ENCODE data around the gene SOCS3.

SOCS3 gene

GRCh38 chr17:78355701-78356100 lies 4.2 kb downstream of the SOCS3 start:
- H3K4me1 ChIP-seq (ENCODE audit: control insufficient read depth in 5 of 5, insufficient read depth in 5 of 5, low read length in 5 of 5), result peaks cover 14 to 74% (median 50%) of the 10 kb centered on the region in 5 donors
- no peaks in the 10 kb centered on the region for H3K9me3 ChIP-seq (ENCODE audit: control insufficient read depth in 5 of 5, low read length in 5 of 5)
- H3K27ac ChIP-seq (ENCODE audit: low read depth, low read length), result no peak overlapping the region
- H3K9ac ChIP-seq (ENCODE audit: low read length in 5 of 5), result no peak overlapping the region
- H3K4me3 ChIP-seq (ENCODE audit: low read depth in 1 of 5, low read length in 5 of 5), result peak overlapping the region in 3 of 5 donors; percentile 29 to 98 (median 38)
- peaks cover 0 to 32% (median 18%) of the 10 kb centered on the region in 5 donors for H3K36me3 ChIP-seq (ENCODE audit: control insufficient read depth in 5 of 5, insufficient read depth in 5 of 5, low read length in 5 of 5)
- no peaks in the 10 kb centered on the region for H3K27me3 ChIP-seq (ENCODE audit: control insufficient read depth in 5 of 5, insufficient read depth in 4 of 5, low read length in 5 of 5)

- no peak overlapping the region for H3K9ac ChIP-seq (ENCODE audit: low read length in 5 of 5)
- H3K36me3 ChIP-seq (ENCODE audit: control insufficient read depth in 5 of 5, insufficient read depth in 5 of 5, low read length in 5 of 5), result peaks cover 0 to 32% (median 18%) of the 10 kb centered on the region in 5 donors
- H3K4me1 ChIP-seq (ENCODE audit: control insufficient read depth in 5 of 5, insufficient read depth in 5 of 5, low read length in 5 of 5), result peaks cover 14 to 76% (median 51%) of the 10 kb centered on the region in 5 donors
- H3K27me3 ChIP-seq (ENCODE audit: control insufficient read depth in 5 of 5, insufficient read depth in 4 of 5, low read length in 5 of 5), result no peaks in the 10 kb centered on the region
- H3K9me3 ChIP-seq (ENCODE audit: control insufficient read depth in 5 of 5, low read length in 5 of 5), result no peaks in the 10 kb centered on the region
- H3K27ac ChIP-seq (ENCODE audit: low read depth, low read length), result no peak overlapping the region
- H3K4me3 ChIP-seq (ENCODE audit: low read depth in 1 of 5, low read length in 5 of 5), result peak overlapping the region in 3 of 5 donors; percentile 7 to 38 (median 15)
Observed at GRCh38 chr17:78355045-78355641, 4.7 kb downstream of the SOCS3 start.

- Histone ChIP-seq H3K27ac (ENCODE audit: low read depth, low read length) (peak overlapping the region; percentile 80), H3K4me1 (ENCODE audit: control insufficient read depth in 5 of 5, insufficient read depth in 5 of 5, low read length in 5 of 5) (peaks cover 17 to 82% (median 57%) of the 10 kb centered on the region in 5 donors), H3K4me3 (ENCODE audit: low read depth in 1 of 5, low read length in 5 of 5) (peak overlapping the region in 4 of 5 donors; percentile 6 to 57 (median 49)), H3K27me3 (ENCODE audit: control insufficient read depth in 5 of 5, insufficient read depth in 4 of 5, low read length in 5 of 5) (no peaks in the 10 kb centered on the region), H3K36me3 (ENCODE audit: control insufficient read depth in 5 of 5, insufficient read depth in 5 of 5, low read length in 5 of 5) (peaks cover 0 to 26% (median 18%) of the 10 kb centered on the region in 5 donors), H3K9ac (ENCODE audit: low read length in 5 of 5) (peak overlapping the region in 2 of 5 donors; percentile 36 to 62), H3K9me3 (ENCODE audit: control insufficient read depth in 5 of 5, low read length in 5 of 5) (no peaks in the 10 kb centered on the region)
Observed at GRCh38 chr17:78353834-78354233, 6.0 kb downstream of the SOCS3 start.

- H3K36me3 ChIP-seq (ENCODE audit: control insufficient read depth in 5 of 5, insufficient read depth in 5 of 5, low read length in 5 of 5), result peaks cover 0 to 7% (median 0%) of the 10 kb centered on the region in 5 donors
- peak overlapping the region; percentile 4 to 83 (median 48) for H3K9ac ChIP-seq (ENCODE audit: low read length in 5 of 5)
- peak overlapping the region in 2 of 5 donors; percentile 23 to 50 for H3K4me3 ChIP-seq (ENCODE audit: low read depth in 1 of 5, low read length in 5 of 5)
- H3K9me3 ChIP-seq (ENCODE audit: control insufficient read depth in 5 of 5, low read length in 5 of 5), result no peaks in the 10 kb centered on the region
- H3K4me1 ChIP-seq (ENCODE audit: control insufficient read depth in 5 of 5, insufficient read depth in 5 of 5, low read length in 5 of 5), result peaks cover 17 to 63% (median 43%) of the 10 kb centered on the region in 5 donors
- no peaks in the 10 kb centered on the region for H3K27me3 ChIP-seq (ENCODE audit: control insufficient read depth in 5 of 5, insufficient read depth in 4 of 5, low read length in 5 of 5)
- H3K27ac ChIP-seq (ENCODE audit: low read depth, low read length), result peak overlapping the region; percentile 96
Observed at GRCh38 chr17:78351449-78352006, 8.3 kb downstream of the SOCS3 start.

GRCh38 chr17:78349891-78350642 lies 9.8 kb downstream of the SOCS3 start:
- H3K27ac ChIP-seq (ENCODE audit: low read depth, low read length), result peak overlapping the region; percentile 40
- no peaks in the 10 kb centered on the region for H3K27me3 ChIP-seq (ENCODE audit: control insufficient read depth in 5 of 5, insufficient read depth in 4 of 5, low read length in 5 of 5)
- H3K4me1 ChIP-seq (ENCODE audit: control insufficient read depth in 5 of 5, insufficient read depth in 5 of 5, low read length in 5 of 5), result peaks cover 18 to 64% (median 51%) of the 10 kb centered on the region in 5 donors
- no peaks in the 10 kb centered on the region for H3K36me3 ChIP-seq (ENCODE audit: control insufficient read depth in 5 of 5, insufficient read depth in 5 of 5, low read length in 5 of 5)
- peak overlapping the region in 1 of 5 donors; percentile 26 for H3K9ac ChIP-seq (ENCODE audit: low read length in 5 of 5)
- H3K4me3 ChIP-seq (ENCODE audit: low read depth in 1 of 5, low read length in 5 of 5), result no peak overlapping the region
- H3K9me3 ChIP-seq (ENCODE audit: control insufficient read depth in 5 of 5, low read length in 5 of 5), result no peaks in the 10 kb centered on the region

GRCh38 chr17:78348055-78348770 lies 11.7 kb downstream of the SOCS3 start:
- Histone ChIP-seq H3K9me3 (ENCODE audit: control insufficient read depth in 5 of 5, low read length in 5 of 5) (no peaks in the 10 kb centered on the region), H3K9ac (ENCODE audit: low read length in 5 of 5) (no peak overlapping the region), H3K27me3 (ENCODE audit: control insufficient read depth in 5 of 5, insufficient read depth in 4 of 5, low read length in 5 of 5) (no peaks in the 10 kb centered on the region), H3K36me3 (ENCODE audit: control insufficient read depth in 5 of 5, insufficient read depth in 5 of 5, low read length in 5 of 5) (no peaks in the 10 kb centered on the region), H3K4me1 (ENCODE audit: control insufficient read depth in 5 of 5, insufficient read depth in 5 of 5, low read length in 5 of 5) (peaks cover 28 to 63% (median 45%) of the 10 kb centered on the region in 5 donors), H3K27ac (ENCODE audit: low read depth, low read length) (no peak overlapping the region), H3K4me3 (ENCODE audit: low read depth in 1 of 5, low read length in 5 of 5) (no peak overlapping the region)

GRCh38 chr17:78347453-78347852 lies 12.4 kb downstream of the SOCS3 start:
- no peaks in the 10 kb centered on the region for H3K27me3 ChIP-seq (ENCODE audit: control insufficient read depth in 5 of 5, insufficient read depth in 4 of 5, low read length in 5 of 5)
- H3K9me3 ChIP-seq (ENCODE audit: control insufficient read depth in 5 of 5, low read length in 5 of 5), result no peaks in the 10 kb centered on the region
- no peak overlapping the region for H3K4me3 ChIP-seq (ENCODE audit: low read depth in 1 of 5, low read length in 5 of 5)
- H3K27ac ChIP-seq (ENCODE audit: low read depth, low read length), result no peak overlapping the region
- H3K36me3 ChIP-seq (ENCODE audit: control insufficient read depth in 5 of 5, insufficient read depth in 5 of 5, low read length in 5 of 5), result no peaks in the 10 kb centered on the region
- H3K4me1 ChIP-seq (ENCODE audit: control insufficient read depth in 5 of 5, insufficient read depth in 5 of 5, low read length in 5 of 5), result peaks cover 31 to 66% (median 48%) of the 10 kb centered on the region in 5 donors
- H3K9ac ChIP-seq (ENCODE audit: low read length in 5 of 5), result no peak overlapping the region

GRCh38 chr17:78346605-78347250 lies 13.1 kb downstream of the SOCS3 start:
- Histone ChIP-seq H3K27me3 (ENCODE audit: control insufficient read depth in 5 of 5, insufficient read depth in 4 of 5, low read length in 5 of 5) (no peaks in the 10 kb centered on the region), H3K9me3 (ENCODE audit: control insufficient read depth in 5 of 5, low read length in 5 of 5) (no peaks in the 10 kb centered on the region), H3K9ac (ENCODE audit: low read length in 5 of 5) (no peak overlapping the region), H3K4me3 (ENCODE audit: low read depth in 1 of 5, low read length in 5 of 5) (no peak overlapping the region), H3K27ac (ENCODE audit: low read depth, low read length) (no peak overlapping the region), H3K36me3 (ENCODE audit: control insufficient read depth in 5 of 5, insufficient read depth in 5 of 5, low read length in 5 of 5) (no peaks in the 10 kb centered on the region), H3K4me1 (ENCODE audit: control insufficient read depth in 5 of 5, insufficient read depth in 5 of 5, low read length in 5 of 5) (peaks cover 24 to 64% (median 46%) of the 10 kb centered on the region in 5 donors)

GRCh38 chr17:78345791-78346494 lies 13.9 kb downstream of the SOCS3 start:
- H3K4me1 ChIP-seq (ENCODE audit: control insufficient read depth in 5 of 5, insufficient read depth in 5 of 5, low read length in 5 of 5), result peaks cover 23 to 59% (median 42%) of the 10 kb centered on the region in 5 donors

More at GRCh38 chr17:78345791-78346494, 13.9 kb downstream of the SOCS3 start:
- H3K27me3 ChIP-seq (ENCODE audit: control insufficient read depth in 5 of 5, insufficient read depth in 4 of 5, low read length in 5 of 5), result no peaks in the 10 kb centered on the region
- no peak overlapping the region for H3K4me3 ChIP-seq (ENCODE audit: low read depth in 1 of 5, low read length in 5 of 5)
- no peaks in the 10 kb centered on the region for H3K9me3 ChIP-seq (ENCODE audit: control insufficient read depth in 5 of 5, low read length in 5 of 5)
- no peaks in the 10 kb centered on the region for H3K36me3 ChIP-seq (ENCODE audit: control insufficient read depth in 5 of 5, insufficient read depth in 5 of 5, low read length in 5 of 5)
- no peak overlapping the region for H3K9ac ChIP-seq (ENCODE audit: low read length in 5 of 5)
- H3K27ac ChIP-seq (ENCODE audit: low read depth, low read length), result no peak overlapping the region

All from subcutaneous abdominal adipose tissue (tissue), 5 donors.